ENCODE data around the gene FANCD2.

GRCh38 chr3:10116928-10117327 is 90.7 kb downstream of the FANCD2 start:
- TF ChIP-seq CTCF (IDR thresholded peaks at IDR 0.05; ENCODE audit: borderline replicate concordance, extremely low read depth, low read length, poor library complexity, severe bottlenecking) (no peak), EZH2 (IDR thresholded peaks at IDR 0.05; ENCODE audit: borderline replicate concordance, low read depth, low read length, severe bottlenecking) (no peak)

Measured in DND-41 (cell line).